Measurements from ENCODE around the gene CEND1.

The CEND1 gene

DNA sequence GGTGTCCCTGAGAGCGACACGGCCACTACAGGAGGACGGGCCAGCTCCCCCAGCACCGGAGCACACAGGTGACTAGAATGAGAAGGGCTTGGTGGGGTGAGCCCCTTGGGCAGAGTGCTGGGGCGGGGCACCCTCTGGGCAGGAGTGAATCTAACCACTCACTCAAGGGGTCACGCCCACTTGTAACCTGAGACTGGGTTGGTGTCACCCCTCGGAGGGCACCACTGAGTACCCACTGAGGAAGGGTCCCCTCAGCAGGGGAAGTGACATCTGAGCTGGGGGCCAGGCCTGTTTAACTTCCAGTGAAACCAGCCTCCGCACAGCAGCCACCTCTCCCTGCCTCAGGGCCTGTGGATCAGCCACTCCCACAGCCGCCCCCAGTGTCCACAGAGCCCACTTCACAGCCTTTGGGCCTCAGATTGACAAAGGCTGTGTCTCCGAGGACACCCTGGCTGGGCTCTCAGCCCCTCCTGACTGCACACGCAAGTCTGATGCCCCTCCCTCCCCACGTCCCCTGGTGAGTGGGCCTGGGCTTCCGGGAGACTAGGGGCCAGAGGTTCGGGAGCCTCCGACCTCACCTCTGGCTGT lies 18.2 kb downstream of the CEND1 start:
- Histone ChIP-seq H3K36me3 (ENCODE audit: control insufficient read depth, insufficient read depth, low read length) (peaks cover 55% of the 10 kb centered on the region), H3K4me1 (ENCODE audit: control insufficient read depth, insufficient read depth, low read length) (no peaks in the 10 kb centered on the region), H3K27ac (ENCODE audit: low read depth, low read length) (no peak overlapping the region)

DNA sequence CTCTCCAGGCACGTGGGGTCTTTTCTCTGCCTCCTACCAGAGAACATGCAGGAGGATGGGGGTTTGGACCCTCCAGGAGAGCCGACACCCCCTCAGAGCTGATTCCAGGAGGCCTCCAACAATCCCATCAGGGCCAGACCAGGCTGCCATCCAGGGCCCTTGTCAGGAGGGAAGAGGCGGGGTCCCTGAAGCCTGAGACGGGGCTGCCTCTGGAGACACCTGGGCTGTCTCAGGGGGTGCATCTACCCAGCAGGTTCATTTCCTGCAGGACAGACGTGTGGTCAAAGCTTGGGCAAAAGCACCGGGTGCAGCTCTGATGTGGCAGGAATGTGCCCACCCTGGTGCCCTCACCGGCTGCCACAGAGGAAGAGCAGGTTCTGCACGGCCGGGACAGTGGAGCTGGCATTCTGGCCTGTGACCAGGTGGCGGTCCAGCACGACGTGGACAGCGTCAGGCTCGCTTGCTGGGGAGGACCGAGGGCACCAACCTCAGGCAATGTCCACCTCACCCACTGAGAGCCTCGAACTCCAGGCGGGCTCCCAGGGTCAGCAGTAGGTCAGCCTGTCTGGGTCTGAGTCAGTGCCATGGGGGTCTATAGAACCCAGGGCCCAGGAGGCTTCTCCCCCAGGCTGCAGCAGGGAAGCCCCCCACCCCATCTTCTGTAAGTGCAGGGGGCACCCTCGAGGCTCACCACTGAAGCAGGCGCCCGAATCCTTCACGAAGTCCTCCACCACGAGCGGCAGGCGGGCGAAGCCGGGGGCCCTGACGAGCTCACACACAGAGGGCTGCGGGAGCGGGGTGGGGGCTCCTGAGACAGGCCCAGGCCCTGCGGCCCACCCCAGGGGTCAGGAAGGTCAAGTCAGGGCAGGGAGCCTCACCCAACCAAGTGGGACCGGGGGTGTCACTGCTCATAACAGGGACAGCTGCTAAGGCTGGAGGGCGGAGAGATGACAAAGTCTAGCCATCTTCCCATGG lies 19.0 kb downstream of the CEND1 start:
- H3K36me3 ChIP-seq (ENCODE audit: control insufficient read depth, insufficient read depth, low read length) = peaks cover 62% of the 10 kb centered on the region

More for the DNA sequence above, 18.2 kb downstream of the CEND1 start:
- Histone ChIP-seq H3K4me3 (ENCODE audit: low read depth, low read length) (no peak overlapping the region), H3K9ac (ENCODE audit: low read depth, low read length) (no peak overlapping the region), H3K9me3 (ENCODE audit: control insufficient read depth, insufficient read depth, low read length) (no peaks in the 10 kb centered on the region), H3K27me3 (ENCODE audit: control insufficient read depth, insufficient read depth, low read length) (no peaks in the 10 kb centered on the region)

DNA sequence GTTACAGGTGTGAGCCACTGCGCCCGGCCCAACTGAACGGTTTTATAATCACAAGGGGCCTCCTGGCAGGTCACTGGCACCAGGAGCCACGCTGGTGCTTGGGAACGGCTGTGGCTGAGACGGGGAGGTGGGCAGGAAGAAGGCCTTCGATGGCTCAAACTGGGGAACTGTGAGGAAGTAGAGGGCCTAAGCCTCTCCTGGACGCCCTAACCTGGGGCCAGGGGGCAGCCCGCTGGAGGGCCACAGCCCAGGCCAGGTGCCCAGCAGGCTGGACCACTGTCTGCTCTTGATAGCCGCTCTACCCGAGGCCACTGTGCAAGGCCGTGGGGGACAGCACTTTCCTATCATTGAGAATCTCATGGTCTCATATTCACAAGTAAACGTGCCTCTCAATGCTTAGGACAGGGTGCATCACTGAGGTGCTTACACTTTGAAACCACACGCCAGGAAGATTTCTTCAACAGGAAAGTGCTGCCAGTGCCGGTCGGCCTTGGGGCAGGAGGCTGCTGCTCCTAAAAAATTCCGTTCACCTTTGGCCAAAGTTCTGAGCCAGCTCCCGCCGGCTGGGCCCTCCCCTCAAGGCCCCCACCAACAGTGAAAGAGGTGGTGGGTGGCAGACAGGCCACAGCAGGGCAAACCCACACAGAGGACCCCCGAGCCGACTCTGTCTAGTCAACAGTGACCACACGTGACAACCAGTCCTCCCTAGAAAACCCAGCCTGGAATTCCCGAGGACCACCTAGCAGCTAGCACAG lies 19.8 kb downstream of the CEND1 start:
- Histone ChIP-seq H3K27me3 (ENCODE audit: control insufficient read depth, insufficient read depth, low read length) (no peaks in the 10 kb centered on the region), H3K4me3 (ENCODE audit: low read depth, low read length) (no peak overlapping the region), H3K9me3 (ENCODE audit: control insufficient read depth, insufficient read depth, low read length) (no peaks in the 10 kb centered on the region), H3K4me1 (ENCODE audit: control insufficient read depth, insufficient read depth, low read length) (no peaks in the 10 kb centered on the region), H3K36me3 (ENCODE audit: control insufficient read depth, insufficient read depth, low read length) (peaks cover 68% of the 10 kb centered on the region), H3K9ac (ENCODE audit: low read depth, low read length) (no peak overlapping the region), H3K27ac (ENCODE audit: low read depth, low read length) (no peak overlapping the region)

More for the DNA sequence above, 19.0 kb downstream of the CEND1 start:
- Histone ChIP-seq H3K9me3 (ENCODE audit: control insufficient read depth, insufficient read depth, low read length) (no peaks in the 10 kb centered on the region), H3K4me1 (ENCODE audit: control insufficient read depth, insufficient read depth, low read length) (no peaks in the 10 kb centered on the region), H3K27me3 (ENCODE audit: control insufficient read depth, insufficient read depth, low read length) (no peaks in the 10 kb centered on the region), H3K4me3 (ENCODE audit: low read depth, low read length) (no peak overlapping the region), H3K9ac (ENCODE audit: low read depth, low read length) (no peak overlapping the region), H3K27ac (ENCODE audit: low read depth, low read length) (no peak overlapping the region)

DNA sequence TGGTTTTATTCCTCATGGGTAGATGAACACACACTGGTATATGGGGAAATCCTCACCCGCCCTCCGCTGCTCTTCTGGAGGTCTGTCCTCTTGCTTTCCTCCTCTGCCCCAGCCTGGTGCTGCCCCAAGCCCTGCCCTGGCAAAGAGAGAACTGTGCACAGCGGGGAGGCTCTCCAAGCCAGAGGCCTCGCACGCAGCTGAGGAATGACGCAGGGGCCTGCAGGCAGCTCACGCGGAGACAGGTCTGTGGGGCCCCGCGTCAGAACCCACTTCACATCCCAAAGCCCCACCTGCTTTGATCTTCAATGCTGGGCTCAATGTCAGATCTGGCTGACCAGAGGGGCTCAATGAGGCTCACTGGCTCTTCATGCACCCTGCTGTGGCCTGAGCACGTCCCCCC lies 22.7 kb downstream of the CEND1 start:
- Histone ChIP-seq H3K36me3 (ENCODE audit: control insufficient read depth, insufficient read depth, low read length) (peaks cover 73% of the 10 kb centered on the region), H3K9ac (ENCODE audit: low read depth, low read length) (no peak overlapping the region), H3K27ac (ENCODE audit: low read depth, low read length) (no peak overlapping the region), H3K4me3 (ENCODE audit: low read depth, low read length) (no peak overlapping the region), H3K9me3 (ENCODE audit: control insufficient read depth, insufficient read depth, low read length) (no peaks in the 10 kb centered on the region), H3K4me1 (ENCODE audit: control insufficient read depth, insufficient read depth, low read length) (peaks cover 9% of the 10 kb centered on the region; the same call in 1 of the 2 replicates), H3K27me3 (ENCODE audit: control insufficient read depth, insufficient read depth, low read length) (no peaks in the 10 kb centered on the region)

DNA sequence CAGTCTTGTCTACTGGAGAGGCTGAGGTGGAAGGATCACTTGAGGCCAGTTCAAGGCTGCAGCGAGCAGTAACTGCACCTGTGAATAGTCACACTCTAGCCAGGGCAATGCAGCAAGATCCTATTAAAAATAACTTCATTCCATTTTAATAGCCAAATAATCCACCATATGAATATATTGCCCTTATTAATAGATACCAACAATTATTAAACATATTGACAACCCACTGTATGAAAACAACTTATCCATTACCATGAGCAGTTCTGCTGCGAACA lies 23.0 kb downstream of the CEND1 start:
- Histone ChIP-seq H3K27me3 (ENCODE audit: control insufficient read depth, insufficient read depth, low read length) (no peaks in the 10 kb centered on the region), H3K9me3 (ENCODE audit: control insufficient read depth, insufficient read depth, low read length) (no peaks in the 10 kb centered on the region), H3K4me1 (ENCODE audit: control insufficient read depth, insufficient read depth, low read length) (peaks cover 9% of the 10 kb centered on the region; the same call in 1 of the 2 replicates), H3K27ac (ENCODE audit: low read depth, low read length) (no peak overlapping the region), H3K4me3 (ENCODE audit: low read depth, low read length) (no peak overlapping the region), H3K36me3 (ENCODE audit: control insufficient read depth, insufficient read depth, low read length) (peaks cover 73% of the 10 kb centered on the region), H3K9ac (ENCODE audit: low read depth, low read length) (no peak overlapping the region)

DNA sequence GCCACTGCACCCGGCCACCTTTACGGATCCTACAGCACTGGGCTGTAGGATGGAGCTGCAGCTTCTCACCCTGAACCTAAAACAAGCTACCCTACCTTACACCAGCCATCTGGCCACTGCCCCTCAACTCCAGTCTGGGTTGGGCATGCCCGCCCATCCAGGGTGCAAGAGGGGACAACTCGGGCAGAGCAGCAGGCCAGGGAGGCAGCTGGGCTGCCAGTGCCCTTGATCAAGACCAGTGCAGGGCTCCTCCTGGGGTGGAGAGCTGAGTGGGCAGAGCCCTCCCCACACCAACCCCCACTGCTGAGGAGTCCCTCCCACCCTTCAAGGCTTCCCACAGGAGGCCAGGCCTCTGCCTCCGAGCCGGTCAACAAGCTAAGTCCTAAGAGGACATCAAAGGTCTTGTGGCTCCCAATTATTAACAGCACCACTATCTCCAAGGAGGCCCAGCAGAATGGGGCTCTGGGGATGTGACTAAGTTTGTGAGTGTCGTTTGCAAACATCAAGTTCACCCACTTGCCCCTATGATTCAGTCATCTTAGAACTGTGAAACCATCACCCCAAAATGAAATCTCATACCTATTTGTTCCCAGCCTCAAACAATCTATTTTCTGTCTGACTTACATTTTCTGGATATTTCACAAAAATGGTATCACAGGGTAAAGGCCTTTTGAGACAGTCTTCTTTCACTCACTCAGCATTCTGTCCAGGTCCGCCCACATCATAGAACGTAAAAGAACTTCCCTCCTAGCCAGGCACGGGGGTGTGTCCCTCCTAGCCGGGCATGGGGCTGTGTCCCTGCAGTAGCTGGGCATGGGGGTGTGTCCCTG lies 23.6 kb downstream of the CEND1 start:
- Histone ChIP-seq H3K9me3 (ENCODE audit: control insufficient read depth, insufficient read depth, low read length) (no peaks in the 10 kb centered on the region), H3K27ac (ENCODE audit: low read depth, low read length) (no peak overlapping the region), H3K9ac (ENCODE audit: low read depth, low read length) (no peak overlapping the region), H3K36me3 (ENCODE audit: control insufficient read depth, insufficient read depth, low read length) (peaks cover 74% of the 10 kb centered on the region), H3K27me3 (ENCODE audit: control insufficient read depth, insufficient read depth, low read length) (no peaks in the 10 kb centered on the region), H3K4me1 (ENCODE audit: control insufficient read depth, insufficient read depth, low read length) (peaks cover 9% of the 10 kb centered on the region; the same call in 1 of the 2 replicates), H3K4me3 (ENCODE audit: low read depth, low read length) (no peak overlapping the region)

DNA sequence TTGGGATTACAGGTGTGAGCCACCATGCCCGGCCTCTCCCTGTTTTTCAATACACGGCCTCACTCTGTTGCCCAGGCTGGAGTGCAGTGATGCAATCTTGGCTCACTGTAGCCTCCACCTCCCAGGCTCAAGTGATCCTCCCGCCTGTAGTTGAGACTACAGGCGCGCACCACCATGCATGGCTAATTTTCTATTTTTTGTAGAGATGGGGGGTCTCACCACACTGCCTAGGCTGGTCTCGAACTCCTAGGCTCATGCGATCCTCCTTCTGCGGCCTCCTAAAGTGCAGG lies 24.1 kb downstream of the CEND1 start:
- no peak overlapping the region for H3K9ac ChIP-seq (ENCODE audit: low read depth, low read length)
- H3K36me3 ChIP-seq (ENCODE audit: control insufficient read depth, insufficient read depth, low read length) = peaks cover 74% of the 10 kb centered on the region
- H3K27ac ChIP-seq (ENCODE audit: low read depth, low read length) = no peak overlapping the region
- no peaks in the 10 kb centered on the region for H3K27me3 ChIP-seq (ENCODE audit: control insufficient read depth, insufficient read depth, low read length)
- H3K4me3 ChIP-seq (ENCODE audit: low read depth, low read length) = no peak overlapping the region
- no peaks in the 10 kb centered on the region for H3K9me3 ChIP-seq (ENCODE audit: control insufficient read depth, insufficient read depth, low read length)
- H3K4me1 ChIP-seq (ENCODE audit: control insufficient read depth, insufficient read depth, low read length) = peaks cover 9% of the 10 kb centered on the region; the same call in 1 of the 2 replicates

DNA sequence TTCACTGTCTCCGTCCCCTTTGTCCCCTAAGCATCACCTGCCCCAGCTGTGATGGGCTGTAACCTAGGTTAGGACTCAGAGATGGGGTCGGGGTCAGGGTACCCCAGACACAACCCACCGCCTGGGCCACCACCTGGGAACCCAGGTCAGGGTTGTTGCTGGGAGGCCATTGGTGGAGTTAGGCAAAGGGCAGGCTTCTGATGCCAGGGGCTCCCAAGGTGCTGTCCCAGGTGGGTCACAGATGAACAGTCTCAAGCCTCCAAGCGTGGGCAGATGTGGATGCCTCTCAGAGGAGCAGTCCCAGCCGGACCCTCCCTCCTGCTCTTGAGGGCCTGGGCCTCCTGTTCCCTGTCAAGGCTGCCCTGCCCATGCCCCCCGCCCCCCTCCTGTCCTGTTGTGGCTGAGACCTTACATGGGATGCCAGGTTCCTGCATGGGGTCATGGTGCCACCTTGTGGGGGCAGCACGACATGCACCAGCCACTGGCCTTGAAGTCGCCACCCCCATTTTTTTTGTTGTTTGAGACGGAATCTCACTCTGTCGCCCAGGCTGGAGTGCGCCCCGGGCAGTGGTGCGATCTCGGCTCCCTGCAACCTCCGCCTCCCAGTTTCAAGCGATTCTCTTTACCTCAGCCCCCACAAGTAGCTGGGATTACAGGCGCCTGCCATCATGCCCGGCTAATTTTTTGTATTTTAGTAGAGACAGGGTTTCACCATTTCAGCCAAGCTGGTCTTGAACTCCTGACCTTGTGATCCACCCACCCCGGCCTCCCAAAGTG lies 24.7 kb downstream of the CEND1 start:
- H3K9me3 ChIP-seq (ENCODE audit: control insufficient read depth, insufficient read depth, low read length) = no peaks in the 10 kb centered on the region
- no peak overlapping the region for H3K4me3 ChIP-seq (ENCODE audit: low read depth, low read length)
- H3K27ac ChIP-seq (ENCODE audit: low read depth, low read length) = no peak overlapping the region
- H3K27me3 ChIP-seq (ENCODE audit: control insufficient read depth, insufficient read depth, low read length) = no peaks in the 10 kb centered on the region
- peaks cover 73% of the 10 kb centered on the region for H3K36me3 ChIP-seq (ENCODE audit: control insufficient read depth, insufficient read depth, low read length)
- H3K4me1 ChIP-seq (ENCODE audit: control insufficient read depth, insufficient read depth, low read length) = peaks cover 9% of the 10 kb centered on the region; the same call in 1 of the 2 replicates
- H3K9ac ChIP-seq (ENCODE audit: low read depth, low read length) = no peak overlapping the region

DNA sequence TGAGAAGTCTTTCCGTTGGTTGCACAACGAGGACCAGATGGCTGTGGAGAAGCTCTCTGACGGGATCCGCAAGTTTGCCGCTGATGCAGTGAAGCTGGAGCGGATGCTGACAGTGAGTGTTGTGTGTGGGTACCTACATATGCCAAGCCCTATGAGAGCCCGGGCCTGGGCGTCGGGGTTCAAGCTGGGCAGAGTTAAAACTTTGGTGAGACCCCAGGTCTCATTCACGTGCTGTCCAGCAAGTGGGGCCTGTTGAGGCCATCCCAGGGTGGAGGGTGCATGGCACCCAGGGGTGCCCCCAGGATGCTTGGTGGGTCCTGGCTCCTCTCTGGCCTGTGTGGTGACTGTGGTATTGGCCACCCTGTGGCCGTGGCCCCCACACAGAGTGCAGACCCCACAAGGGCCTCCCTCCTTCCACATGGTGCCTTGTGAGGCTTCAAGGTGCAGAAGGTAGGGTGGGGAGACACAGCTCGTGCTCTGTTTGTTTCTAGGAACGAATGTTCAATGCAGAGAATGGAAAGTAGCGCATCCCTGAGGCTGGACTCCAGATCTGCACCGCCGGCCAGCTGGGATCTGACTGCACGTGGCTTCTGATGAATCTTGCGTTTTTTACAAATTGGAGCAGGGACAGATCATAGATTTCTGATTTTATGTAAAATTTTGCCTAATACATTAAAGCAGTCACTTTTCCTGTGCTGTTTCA lies 25.4 kb downstream of the CEND1 start:
- Histone ChIP-seq H3K4me3 (ENCODE audit: low read depth, low read length) (no peak overlapping the region), H3K36me3 (ENCODE audit: control insufficient read depth, insufficient read depth, low read length) (peaks cover 75% of the 10 kb centered on the region), H3K9ac (ENCODE audit: low read depth, low read length) (no peak overlapping the region), H3K9me3 (ENCODE audit: control insufficient read depth, insufficient read depth, low read length) (no peaks in the 10 kb centered on the region), H3K4me1 (ENCODE audit: control insufficient read depth, insufficient read depth, low read length) (peaks cover 9% of the 10 kb centered on the region; the same call in 1 of the 2 replicates), H3K27ac (ENCODE audit: low read depth, low read length) (no peak overlapping the region), H3K27me3 (ENCODE audit: control insufficient read depth, insufficient read depth, low read length) (no peaks in the 10 kb centered on the region)

Data from HUES48 (cell line).